Smooth muscle cell of the brain vasculature (primary cell): Measurements from ENCODE around the gene NPDC1.
"Not testable (repeated sequence)": the region's sequence is repeated elsewhere in the genome, so short reads cannot be mapped to it uniquely, and the experiment has no call there.

Source experiments
- DNase-seq: peaks from one replicate; pipeline ENCODE4 v3.0.0-alpha.2; 2012; ENCODE audit warnings: low read depth, low spot score

Gene NPDC1

DNA sequence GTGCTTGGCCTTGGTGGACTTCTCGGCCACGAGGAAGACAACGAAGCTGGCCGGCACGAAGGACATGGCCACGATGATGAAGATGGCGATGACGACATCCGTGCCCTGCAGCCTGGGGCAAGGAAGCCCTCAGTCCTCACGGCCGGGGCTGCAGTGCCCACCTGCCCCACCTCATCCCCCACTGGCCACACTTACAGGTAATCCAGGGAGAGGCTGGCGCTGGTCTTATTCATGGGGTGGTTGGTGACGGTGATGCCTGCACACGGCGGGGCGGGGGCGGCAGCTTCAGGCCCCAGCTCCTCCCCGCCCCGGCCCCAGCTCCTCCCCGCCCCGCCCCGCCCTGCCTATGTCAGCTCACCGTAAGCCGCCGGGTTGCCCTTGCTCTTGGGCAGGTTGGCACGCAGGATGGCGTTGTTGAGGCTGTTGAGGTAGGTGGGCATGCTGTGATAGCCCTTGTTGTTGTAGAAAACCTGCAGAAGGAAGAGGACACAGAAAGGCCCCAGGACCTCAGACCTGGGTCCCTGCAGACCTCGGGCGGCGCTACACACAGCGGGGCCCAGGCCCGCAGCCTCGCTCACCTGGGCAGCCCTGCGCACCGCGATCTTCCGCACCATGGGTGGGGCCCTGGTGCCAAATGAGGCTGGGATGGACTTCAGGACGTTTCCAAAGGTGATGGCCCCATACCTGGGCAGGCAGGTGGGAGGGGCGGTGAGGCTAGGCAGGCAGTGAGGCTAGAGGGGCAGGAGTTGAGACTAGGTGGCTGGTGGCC, 33.9 kb downstream of the NPDC1 start:
- no peak for DNase-seq

DNA sequence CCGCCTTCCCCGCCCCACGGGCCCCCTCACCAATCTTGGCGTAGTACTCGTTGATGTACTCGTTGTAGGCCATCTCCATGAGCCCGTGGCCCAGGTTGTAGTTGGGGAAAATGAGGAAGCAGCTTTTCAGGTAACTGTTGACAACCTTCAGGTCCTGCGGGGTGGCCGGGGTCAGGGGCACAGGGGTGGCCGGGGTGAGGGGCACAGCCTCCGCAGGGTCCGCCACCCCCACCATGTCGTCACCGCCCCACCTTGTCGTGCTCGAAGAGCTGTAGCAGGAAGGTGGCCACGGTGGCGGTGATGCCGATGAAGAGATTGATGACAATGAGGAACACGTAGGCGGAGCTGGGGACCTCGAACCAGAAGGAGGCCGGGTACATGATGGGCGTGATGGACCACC, 34.8 kb downstream of the NPDC1 start:
- no peak for DNase-seq

DNA sequence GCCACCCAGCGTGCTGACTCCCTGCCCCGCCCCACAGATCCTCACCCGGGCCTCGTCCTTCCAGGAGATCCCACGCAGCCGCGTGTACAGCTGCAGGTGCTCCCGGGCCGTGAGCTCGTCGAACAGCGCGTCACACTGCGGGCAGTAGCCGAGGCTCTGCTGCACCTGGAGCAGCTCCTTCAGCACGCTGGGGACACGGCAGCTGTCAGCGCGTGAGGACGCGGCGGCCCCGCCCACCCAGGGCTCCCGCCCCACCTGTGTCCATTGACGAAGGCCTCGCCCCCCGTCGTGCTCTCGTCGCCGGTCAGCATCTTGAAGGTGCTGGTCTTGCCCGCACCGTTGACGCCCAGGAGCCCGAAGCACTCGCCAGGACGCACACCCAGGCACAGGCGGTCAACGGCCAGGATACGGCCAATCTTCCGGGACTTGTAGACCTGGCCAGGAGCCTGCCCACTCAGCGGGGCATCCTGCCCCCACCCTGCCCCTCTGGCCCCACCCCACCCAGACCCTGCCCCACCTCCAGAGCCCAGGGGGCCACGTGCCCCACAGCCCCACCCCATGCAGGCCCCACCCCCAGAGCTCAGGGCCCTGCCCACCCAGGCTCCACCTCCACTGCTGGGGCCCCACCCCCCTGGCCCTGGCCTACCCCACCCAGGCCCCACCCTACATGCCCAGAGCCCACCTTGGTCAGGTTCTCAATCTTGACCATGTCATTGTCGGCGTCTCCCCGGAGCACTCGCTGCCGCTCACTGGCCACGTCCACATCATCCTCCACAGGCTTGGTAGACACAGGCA, 35.8 kb downstream of the NPDC1 start:
- no peak for DNase-seq

DNA sequence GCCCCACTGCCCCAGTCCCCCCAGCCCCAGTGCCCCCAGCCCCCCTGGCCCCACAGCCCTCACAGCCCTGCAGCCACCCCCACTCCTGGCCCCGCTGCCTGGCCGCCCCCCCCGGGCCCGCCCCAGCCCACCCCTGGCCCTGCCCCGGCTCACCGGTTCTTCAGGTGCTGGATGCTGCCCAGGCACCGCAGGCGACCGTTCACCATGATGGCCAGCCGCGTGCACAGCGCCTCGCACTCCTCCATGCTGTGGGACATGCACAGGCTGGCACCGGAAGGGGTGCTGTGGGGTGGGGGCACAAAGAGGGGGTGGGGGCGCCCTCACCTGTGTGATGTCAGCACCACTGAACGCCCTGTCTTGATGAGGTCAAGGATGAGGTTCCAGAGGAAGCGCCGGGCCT, 36.8 kb downstream of the NPDC1 start:
- DNase-seq = no peak

DNA sequence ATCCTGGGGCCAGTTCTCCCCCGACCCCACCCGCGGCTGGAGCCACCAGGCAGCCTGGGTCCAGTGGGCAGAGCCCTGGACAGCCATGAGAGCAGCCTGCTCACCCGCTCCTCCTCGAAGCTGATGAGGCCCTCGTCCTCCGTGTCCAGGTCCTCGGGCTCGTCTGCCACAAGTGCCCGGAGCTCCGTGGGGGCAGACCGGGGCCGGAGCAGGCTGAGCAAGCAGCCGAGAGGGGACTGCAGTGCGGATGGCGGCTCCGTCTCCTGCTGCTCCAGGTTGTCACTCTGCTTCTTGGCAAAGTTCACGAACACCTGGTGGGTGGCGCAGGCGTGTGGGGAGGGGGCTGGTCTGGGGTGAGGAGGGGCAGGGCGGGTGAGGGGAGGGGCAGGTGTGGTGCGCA, 37.7 kb downstream of the NPDC1 start:
- DNase-seq = no peak

DNA sequence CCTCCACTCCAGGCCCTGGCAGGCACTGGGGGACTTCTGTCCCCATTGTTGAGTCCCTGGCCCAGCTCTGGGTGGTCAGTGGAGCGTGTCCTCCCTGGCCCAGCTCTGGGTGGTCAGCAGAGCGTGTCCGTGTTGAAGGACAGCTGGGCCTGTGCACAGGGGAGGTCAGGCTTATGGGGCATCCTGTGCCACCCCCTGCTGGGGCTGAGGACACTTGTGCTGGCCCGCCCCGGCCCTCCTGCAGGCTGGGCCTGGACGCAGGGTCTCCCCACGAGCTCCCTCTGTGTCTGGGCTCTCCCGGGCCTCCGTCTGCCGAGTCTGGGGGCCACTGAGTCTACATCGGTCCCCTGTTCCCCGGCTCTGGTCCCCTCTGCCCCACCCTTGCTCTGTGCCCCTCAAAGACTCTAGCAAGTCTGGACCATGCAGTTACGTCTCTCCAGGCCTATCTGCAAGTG, 38.1 kb downstream of the NPDC1 start:
- no peak for DNase-seq

DNA sequence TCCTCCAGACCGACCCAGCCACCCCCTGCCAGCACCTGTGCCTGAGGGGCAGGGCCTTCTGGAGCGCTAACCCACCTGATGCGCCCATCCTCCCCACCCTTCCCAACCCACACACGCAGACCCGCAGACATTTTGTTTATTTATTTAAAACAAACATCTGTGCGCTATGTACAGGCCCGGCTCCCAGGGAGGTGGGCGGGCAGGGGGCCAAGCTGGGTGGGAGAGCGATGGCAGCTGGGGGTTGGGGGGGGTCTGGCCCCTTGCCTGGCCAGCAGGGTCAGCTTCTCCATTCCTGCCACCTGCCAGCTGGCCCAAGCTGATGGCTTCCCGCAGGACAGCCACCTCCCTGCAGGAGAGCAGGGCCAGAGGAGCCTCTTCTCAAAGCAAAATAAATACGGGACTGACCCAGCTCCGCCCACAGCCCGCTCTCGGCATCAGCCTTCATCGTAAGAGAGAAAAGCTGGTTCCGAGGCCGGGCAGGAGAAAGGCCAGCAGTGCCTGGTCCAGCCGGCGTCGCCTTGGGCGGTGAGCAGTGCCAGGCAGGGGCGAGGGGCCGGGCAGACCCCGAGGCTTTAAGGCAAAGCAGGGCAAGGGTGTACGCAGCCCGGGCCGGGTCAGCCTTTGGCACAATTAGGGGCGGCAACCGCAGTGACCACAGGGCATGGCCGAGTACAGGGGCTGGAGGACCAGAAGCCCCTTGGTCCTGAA, 38.7 kb downstream of the NPDC1 start:
- DNase-seq = peak; percentile 49

DNA sequence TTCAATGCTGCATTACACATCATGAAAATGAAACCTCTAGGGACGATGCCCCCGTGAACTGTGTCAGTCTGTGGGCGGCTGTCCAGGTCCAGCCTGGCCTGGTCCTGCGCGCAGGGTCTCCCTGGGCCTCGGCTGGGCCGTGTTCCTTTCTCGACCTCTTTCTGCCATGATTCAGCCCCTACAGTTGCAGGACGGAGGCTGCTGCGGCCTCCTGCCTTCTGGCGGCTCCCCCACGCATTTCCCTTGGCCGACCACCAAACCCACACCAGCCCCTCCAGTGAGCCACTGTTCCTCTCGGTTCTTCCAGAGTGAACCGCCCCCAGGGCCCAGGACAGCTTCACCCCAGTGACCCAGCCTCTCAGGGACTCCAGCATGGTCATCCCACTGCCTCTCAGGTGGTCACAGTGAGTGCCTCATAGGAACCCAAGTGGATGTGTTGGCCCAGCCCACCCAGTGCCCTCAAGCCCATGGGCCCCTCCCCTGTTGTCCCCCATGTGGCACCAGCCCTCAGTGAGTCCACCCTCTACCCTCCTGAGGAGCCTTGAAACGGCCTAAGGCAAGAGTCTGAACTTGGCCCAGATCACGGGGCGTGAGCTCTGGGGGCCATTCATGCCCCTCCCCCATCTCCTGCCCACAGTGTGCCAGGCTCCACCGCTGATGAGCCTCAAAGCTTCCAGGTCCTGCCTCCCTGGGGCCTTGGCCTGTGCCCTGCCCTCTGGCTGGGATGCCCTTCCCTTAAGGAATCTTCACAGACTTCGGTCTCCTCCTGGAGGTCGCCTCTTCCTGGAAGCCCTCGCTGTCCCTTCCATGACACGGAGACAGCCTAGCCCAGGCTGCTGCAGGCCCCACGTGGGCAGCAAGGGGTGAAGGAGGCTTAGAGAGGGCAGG, 39.6 kb downstream of the NPDC1 start:
- no peak for DNase-seq

DNA sequence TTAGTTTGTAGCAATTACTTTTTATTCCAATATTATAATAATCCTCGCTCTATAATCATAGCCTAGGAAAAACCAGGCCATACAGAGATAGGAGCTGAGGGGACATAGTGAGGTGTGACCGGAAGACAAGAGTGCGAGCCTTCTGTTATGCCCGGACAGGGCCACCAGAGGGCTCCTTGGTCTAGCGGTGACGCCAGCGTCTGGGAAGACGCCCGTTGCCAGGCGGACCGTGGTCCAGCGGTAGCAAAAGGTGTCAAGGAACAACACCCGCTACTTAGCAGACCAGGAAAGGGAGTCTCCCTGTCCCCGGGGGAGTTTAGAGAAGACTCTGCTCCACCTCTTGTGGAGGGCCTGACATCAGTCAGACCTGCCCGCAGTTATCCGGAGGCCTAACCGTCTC, 41.7 kb downstream of the NPDC1 start:
- not testable (repeated sequence) for DNase-seq

DNA sequence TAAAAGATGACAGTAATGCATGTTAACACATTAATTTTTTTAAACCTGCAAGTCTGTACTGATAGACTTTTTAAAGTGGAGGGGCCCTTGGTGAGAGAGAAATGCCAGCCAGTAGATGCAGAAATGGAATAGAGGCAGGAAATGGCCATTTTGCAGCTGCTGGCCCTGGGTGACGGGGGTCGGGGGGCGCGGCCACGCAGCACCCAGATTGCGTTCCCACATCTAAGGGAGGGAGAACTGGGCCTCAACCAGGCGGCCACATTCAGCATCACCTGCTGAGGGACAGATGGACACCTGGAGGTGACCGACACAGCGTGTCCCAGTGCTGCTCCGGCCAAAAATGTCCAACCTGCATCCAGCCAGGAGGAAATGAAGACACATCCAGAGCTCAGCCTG, 43.3 kb downstream of the NPDC1 start:
- no peak for DNase-seq

DNA sequence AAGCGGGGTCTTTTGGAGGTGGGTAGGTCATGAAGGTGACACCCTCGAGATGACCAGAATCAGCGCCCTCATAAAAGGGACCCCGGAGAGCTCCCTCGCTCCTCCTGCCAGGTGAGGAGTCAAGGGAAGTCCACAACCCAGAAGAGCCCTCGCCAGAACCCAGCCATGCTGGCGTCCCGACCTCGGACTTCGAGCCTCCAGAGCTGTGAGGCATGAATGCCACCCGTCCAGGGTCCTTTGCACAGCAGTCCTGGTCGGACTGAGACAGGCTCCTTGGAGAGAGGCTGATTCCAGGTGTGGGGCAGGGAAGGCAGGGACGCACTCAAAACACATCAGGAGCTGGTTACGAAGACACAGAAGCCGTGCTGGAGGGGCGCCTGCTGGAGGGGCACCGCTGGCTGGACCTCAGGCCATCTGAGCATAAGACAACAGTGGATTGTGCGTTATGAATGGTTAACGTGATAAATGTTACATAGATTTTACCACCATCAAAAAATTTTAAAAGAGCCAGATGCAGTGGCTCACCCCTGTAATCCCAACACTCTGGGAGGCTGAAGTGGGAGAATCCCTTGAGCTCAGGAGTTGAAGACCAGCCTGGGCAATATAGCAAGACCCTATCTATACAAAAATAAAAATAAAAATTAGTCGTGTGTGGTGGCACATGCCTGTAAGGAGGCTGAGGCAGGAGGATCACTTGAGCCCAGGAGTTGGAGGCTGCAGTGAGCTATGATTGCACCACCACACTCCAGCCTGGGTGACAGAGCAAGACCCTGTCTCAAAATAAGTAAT, 43.9 kb downstream of the NPDC1 start:
- no peak for DNase-seq

DNA sequence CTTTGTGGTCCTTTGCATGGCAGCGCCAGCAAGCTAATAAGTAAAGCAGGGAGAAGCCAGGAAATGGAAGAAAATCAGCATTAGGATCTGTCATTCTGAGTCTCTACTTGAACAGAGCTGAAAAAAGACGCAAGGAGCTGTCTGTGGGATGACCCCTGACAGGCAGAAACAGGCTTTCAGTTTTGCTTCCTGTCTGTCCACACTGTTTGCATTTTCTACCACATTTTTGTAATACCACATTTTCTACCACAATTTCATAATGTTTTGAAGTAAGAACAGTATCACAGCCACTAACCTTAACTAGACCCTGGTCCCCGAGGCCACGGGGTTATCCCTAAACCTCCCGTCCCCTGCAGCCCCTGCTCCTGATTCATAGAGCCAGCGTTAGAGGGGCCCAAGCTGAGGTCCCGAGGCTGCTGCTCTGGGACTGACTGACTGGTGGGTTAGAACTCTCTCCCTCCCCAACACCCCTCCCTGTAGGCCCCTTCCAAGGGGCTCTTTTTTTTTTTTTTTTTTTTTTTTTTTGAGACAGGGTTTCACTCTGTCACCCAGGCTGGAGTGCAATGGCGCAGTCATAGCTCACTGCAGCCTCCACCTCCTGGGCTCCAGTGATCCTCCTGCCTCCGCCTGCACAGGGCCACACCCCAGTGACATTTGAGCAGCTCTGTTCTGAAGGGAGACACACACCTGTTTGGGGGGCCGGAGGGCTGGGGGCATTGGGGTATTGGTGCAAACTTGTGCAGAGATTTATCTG, 45.6 kb downstream of the NPDC1 start:
- DNase-seq = no peak

DNA sequence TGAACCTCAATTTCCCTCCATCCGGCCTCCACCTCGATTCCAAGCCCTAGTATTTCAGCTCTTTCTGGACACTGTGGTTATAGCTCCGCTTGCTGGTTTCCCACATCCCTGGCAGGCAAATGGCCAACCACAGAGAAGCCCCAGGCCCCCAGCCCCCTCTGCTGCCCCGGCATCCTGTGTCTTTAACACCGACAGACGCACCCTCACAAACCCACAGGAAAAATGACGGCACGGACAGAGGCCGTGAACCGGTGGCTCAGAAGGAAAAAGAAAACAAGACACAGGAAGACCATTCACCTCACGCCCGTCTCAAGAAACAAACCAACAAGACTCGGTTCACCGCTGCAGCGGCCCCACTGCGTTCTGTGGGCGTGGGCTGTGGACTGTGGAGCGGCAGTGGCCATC, 48.1 kb downstream of the NPDC1 start:
- no peak for DNase-seq

DNA sequence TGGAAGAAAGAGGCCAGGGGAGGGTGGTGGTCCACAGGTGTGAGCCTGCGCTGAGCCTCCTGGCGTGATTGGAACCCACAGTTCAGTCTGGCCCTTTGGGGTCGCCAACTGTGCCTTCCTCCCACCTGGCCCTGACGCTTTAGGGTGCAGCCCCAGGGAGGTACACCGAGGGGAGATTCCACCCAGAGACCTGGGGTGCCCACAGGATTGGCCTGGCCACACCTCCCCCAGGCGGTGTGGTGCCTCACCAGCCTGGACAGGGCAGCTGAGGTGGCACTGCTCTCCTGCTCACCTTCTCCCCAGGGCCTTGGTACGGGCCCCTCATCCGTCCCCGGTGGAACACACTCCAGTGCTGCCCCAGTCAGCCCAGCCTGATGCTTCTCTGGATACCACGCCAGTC, 48.6 kb downstream of the NPDC1 start:
- no peak for DNase-seq

DNA sequence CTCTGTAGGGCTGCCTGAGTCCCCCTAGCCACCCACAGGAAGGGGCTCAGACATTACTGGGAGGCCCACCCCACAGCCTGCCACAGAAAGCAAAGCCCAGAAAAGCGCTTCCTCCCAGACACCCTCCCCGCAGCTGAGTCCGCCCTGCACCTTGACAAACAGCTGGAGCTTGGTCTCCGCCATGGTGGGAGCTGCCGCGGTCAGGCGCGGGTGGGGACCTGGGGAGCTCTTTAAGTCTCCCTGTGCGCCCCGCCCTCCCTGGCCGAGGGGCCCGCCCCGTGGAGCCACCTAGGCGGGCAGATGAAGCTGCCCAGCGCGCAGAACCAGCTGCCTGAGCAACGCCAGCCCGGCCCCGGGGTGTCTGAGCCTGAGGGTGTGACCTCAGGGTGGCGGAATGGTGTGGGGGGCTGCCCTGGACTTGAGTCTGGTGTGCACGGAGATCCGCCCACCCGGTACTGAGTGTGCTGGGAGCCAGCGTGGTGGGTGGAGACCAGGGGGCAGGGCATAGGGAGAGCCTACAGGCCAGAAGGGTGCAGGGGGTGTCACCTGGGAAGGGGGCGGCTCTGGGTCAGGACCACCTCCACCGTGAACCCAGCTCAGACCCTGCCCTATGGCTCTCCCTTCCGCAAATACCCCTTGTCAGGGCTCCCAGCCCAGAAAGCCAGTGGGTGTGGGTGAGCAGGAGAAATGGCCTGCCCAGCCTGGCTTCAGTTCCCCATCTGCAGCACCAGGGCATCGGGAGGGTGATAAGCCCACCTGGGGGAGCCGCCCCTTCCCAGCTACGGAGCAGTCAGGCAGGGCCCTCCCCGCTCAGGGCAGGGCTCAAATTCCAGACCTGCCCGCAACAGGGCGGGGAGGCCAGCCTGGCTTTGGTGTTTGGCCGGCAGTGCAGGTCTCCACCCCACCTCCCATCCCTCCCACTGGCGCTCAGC, 49.4 kb downstream of the NPDC1 start, which contains the start of gene CLIC3:
TSS of gene CLIC3 (minus strand) at position 208 of the 932 bp plus-strand sequence. CDS start at position 183, 25 bp downstream.
- DNase-seq = no peak

DNA sequence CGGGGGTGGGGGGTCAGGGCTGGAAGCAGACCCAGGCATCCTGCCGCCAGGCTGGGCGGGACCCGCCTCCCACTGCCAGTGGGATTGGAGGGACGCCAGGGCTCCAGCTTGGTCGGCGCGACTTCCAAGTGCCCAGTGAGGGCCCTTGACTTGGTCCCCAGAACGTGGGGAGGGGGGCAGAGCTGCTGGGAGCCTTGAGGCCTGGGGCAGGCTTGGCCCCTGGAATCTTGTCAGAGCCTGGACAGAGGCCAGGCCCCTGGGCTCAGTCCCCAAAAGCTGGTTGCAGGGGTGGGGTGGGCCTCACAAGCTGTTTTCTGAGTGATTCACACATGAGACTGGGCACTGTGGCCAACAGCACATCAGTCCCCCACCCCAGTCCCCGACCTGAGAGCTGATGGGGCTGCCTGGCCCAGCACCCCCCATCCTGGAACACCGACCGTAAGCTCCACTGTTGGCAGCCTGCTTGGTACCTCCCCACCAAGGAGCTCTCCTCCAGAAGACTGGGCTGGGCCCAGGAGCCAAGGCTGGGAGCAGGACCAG, 50.1 kb downstream of the NPDC1 start:
- DNase-seq = no peak

DNA sequence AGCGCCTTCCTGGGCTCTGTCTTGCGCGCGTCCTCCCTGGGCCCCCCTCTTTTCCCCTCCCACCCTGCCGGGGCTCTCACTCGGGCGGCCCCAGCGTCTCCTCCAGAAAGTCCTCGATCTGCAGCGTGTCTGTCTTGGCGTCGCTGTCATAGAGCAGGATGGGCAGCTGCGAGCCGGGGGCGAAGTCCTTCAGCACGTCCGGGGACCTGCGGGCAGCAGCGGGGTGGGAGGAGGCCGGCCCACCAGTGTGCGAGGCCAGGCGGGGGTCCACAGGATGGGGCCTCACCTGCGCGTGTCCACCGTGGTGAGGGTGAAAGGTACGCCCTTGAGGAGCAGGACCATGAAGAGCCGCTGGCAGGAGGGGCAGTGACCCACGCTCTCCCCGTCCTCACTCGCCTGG, 50.6 kb downstream of the NPDC1 start:
- no peak for DNase-seq

DNA sequence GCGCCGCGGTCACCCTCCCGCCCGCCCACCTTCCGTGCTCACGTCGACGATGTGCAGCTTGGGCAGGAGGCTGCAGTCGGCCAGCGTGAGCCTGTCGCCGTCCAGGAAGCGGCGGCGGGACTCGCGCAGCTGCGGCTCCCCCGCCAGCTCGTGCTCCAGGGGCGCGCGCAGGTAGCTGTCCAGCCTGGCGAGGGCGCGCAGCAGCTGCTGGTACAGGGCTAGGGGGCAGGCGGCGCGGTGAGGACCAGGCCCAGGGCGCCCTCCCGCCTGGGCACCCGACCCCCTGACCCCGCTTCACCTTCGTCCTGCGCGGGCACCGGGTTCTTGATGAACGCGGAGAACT, 51.1 kb downstream of the NPDC1 start:
- DNase-seq = no peak
